SH-SY5Y (cell line): Measurements from ENCODE around the gene PARM1.

ENCODE experiments used
- GATA2 ChIP-seq: IDR thresholded peaks from 2 replicates; pipeline ENCODE4 v1.6.1; 2011; ENCODE audit warnings: mild to moderate bottlenecking, low read depth, low read length
- GATA3 ChIP-seq: IDR thresholded peaks from 2 replicates; pipeline ENCODE4 v1.6.1; 2011; ENCODE audit warnings: low read depth, mild to moderate bottlenecking, low read length, moderate library complexity

The PARM1 gene

DNA sequence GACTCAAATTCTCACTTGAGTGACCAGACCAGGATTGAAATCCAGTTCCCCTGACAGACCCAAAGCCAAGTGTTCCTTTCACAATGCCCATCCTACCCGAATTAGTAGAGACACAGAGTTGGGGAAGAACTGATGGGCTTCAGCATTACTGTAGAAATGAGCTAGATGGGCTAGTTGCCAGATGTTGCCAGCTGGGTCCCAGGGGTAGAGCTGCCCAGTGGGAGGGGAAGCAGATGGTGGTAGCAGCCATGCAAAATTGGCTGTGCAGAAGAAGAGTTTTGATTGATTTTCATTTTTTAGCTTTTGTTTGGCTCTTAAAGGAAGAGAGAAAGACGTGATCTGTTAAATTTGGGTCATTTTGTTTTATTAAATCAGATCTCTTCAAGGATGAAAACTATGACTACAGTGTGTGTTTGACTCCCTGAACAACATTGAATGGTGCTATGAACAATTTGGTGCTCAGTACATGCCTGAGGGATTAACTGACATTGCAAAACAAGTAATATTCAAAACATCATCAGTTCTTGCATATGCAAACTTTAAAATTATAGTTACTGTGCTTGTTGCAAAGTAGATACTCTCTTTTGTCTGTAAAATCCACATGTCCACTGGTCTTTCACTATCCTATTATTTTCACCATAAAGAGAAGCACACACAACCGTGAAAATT, 86.0 kb downstream of the PARM1 start:
- no peak for TF ChIP-seq GATA3
- no peak for TF ChIP-seq GATA2

- TF ChIP-seq GATA3 = no peak
- no peak for TF ChIP-seq GATA2
These were observed 92.5 kb downstream of the PARM1 start for GRCh38 chr4:75025431-75025830.

- no peak for TF ChIP-seq GATA3
- TF ChIP-seq GATA2 = no peak
These were observed 95.4 kb downstream of the PARM1 start for GRCh38 chr4:75028196-75028854.

GRCh38 chr4:75030028-75030427, 97.1 kb downstream of the PARM1 start:
- TF ChIP-seq GATA2 = no peak
- no peak for TF ChIP-seq GATA3

DNA sequence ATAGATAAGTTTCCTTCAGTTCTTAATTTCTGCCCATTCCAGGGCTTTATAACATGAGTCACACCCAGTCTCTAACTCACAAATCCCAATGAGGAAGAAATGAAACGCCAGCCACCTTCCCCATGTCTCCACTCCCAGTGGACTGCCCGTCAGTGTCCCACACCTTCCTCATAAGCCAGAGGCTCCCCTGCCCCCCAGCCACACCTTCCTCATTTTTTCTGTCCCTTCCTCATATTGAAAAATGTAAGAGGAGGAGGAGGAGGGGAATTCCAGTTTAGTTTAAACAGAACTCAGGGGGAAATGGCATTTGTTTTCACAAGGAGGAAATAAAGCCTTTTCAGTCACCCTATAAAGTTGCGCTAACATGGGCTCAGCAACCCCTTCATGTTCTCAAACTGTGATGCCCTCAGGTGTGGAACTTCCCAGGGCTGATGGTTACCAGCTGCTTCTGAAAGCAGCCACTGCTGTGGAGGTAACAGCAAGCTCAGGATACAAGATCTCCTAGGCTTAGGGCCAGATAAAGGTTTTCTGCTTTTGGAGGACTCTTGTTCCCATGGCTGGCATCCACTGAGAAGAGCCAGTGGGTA, 97.8 kb downstream of the PARM1 start:
- TF ChIP-seq GATA3 = no peak
- no peak for TF ChIP-seq GATA2

DNA sequence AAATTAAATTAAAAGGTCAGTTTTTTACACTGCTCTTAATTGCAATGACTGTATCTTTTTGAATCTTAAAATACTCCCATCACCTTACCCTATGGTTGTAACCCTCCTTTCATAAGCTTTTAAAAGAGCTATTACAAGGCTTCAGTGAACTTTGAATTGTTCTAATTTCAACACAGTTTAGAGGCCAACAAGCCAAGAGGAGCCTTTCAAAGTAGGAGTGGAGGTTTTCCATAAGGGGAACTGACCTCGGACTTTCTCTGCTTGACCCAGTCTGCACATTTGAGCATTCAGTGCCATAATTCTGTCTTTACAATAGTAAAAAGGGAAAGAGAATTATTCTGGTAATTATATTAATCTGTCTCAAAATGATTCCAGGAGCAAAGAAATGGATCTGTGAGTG, 98.9 kb downstream of the PARM1 start:
- no peak for TF ChIP-seq GATA2
- TF ChIP-seq GATA3 = no peak

DNA sequence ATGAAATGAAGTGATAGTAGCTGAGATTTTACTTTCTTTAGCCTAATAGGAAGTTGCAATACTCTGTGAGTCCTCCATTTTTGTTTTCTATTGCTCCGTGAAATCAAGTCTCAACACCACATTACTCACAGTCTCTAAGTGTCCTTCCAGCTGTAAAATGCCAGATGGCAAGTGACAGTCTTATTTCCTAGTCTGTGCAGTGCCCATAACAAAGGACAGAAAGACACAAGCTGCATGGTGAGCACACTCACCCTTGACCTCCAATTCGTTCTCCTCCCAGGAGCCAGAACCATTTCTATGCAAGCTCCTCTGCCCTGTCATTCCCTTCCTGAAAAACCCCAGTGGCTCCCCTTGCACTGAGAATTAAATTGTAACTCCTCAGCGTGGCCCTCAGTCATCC, 101.6 kb downstream of the PARM1 start:
- TF ChIP-seq GATA3 (no peak), GATA2 (no peak)

DNA sequence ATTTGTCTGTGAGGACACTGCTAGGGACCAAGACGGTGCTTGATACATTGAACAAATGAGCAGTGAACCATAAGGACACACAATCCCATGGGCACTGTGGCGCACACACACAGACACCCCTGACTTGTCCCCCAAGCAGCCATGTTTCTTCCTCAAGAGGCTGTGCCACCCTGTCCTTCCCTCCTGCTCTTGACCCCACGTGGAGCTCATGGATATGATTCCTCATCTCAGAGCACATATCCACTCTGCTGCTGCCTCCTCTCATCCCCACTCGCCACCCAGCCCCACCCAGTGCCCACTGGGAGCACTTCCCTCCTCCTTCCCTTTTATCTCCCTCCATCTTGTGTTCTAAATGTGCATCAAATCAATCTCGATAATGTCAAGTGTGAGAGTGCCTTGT, 102.4 kb downstream of the PARM1 start:
- TF ChIP-seq GATA2 = no peak
- TF ChIP-seq GATA3 = no peak

- no peak for TF ChIP-seq GATA3
- no peak for TF ChIP-seq GATA2
These were observed 103.3 kb downstream of the PARM1 start for GRCh38 chr4:75036046-75036830.

DNA sequence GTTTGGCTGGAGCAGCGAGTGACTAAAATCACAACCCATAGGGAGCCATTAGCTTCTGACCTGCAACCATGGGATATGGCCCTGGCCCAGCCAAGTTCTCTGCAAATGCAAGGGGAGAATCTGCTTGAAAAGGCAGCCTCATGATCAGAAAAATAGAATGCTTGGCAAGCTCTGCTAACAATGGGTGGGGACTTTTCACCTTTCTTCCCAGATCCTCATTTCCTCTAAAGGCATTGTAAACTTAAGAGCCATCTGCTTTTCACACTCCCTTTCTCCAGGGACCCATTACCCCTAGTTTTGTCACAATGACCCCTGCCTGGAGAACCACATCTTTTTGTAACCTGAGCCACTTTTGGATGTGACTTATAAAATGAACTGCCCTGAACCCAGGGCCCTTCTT, 104.3 kb downstream of the PARM1 start:
- no peak for TF ChIP-seq GATA3
- no peak for TF ChIP-seq GATA2

GRCh38 chr4:75038376-75038775, 105.5 kb downstream of the PARM1 start:
- no peak for TF ChIP-seq GATA3
- no peak for TF ChIP-seq GATA2

DNA sequence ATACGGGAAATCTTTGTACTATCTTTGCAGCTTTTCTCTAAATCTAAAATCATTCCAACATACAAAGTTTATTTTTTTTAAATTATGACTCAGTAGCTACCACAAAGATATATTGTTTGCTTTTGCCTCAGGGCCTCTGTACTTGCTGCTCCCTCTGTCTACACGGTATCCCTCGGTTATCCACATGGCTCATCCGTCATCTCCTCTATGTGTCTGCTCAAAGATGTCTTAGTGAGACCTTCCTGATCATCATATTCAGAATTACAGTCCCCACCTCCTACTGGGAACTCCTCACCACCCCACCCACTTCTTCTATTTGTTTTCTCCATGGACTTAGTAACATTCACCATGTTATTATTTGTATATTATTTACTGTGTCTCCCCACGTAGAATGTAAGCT, 107.8 kb downstream of the PARM1 start:
- no peak for TF ChIP-seq GATA3
- no peak for TF ChIP-seq GATA2

DNA sequence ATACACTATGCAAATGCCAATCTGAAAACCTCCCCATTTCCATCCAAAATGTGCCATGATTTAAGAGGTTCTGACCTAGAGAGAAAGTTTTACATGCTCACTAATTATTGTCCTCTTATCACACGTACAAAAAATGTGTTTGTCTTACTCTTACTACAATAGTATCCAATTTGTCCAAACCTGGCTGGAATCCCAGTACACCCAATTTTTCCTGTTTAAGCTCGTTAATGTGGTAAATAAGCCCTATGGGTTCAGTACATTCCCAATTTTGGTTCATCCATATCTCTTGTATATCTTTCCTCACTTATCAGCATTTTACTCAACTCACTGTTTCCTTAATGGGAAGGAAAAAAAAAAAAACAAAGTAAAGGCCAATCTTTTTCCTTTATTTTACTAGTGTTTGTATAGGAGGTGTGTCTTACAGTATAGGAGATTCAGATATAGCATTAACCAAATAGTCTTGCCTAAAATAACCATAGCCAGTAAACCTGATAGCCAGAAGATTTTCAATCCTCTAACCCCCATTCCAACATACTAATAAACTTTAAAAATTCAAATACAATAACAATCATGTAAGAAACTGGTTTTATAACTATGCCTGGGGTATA, 109.8 kb downstream of the PARM1 start:
- TF ChIP-seq GATA3 (no peak), GATA2 (no peak)

DNA sequence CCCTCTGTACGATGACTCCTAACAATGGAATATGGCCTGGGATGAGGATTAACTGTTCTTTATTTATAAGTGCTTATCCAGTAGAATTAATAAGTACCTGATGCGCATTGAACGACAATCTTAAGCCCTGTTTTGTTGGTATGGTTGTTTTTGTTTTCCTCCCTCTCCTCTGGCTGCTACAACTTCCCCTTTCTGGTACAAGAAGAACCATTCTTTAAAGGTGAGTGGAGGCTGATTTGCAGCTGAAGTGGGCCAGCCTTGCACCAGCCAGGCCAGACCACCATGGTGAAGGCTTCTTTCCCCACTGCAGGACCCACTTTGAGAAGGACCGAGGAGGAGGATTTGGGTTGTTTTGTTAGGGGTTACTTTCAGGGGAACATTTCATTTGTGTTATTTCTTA, 113.3 kb downstream of the PARM1 start:
- no peak for TF ChIP-seq GATA3
- no peak for TF ChIP-seq GATA2

- no peak for TF ChIP-seq GATA3
- TF ChIP-seq GATA2 = no peak
These were observed 113.7 kb downstream of the PARM1 start for GRCh38 chr4:75046641-75047040.
